HepG2 (cell line): ENCODE measurements around the gene MSANTD2. TPM values are rescaled to one million over a fixed set of nuclear protein-coding genes. Genes with fewer than 3 reads are reported as not detected.
A peak's percentile ranks its signal among the peaks of the same experiment; 100 is the strongest.

Experiments used
- CC2D1A ChIP-seq: sonication (generic); formaldehyde crosslinking; IDR thresholded peaks from 2 replicates; pipeline ENCODE4 v1.8.1; 2023; ENCODE audit warnings: mild to moderate bottlenecking, missing genetic modification reagents
- GZF1 ChIP-seq: sonication (generic); formaldehyde crosslinking; IDR thresholded peaks from 2 replicates; pipeline ENCODE4 v1.5.1; 2020; ENCODE audit warnings: mild to moderate bottlenecking, missing genetic modification reagents
- NFIC ChIP-seq: IDR thresholded peaks from 2 replicates; pipeline ENCODE4 v1.6.1; 2012; ENCODE audit warnings: mild to moderate bottlenecking, low read length, inconsistent platforms
- RFX5 ChIP-seq: IDR thresholded peaks from 2 replicates; pipeline ENCODE4 v1.6.1; 2011; ENCODE audit warnings: low read depth, low read length, improper control_type of control experiment
- SIN3B ChIP-seq: fragments of 150-350 bp; IDR thresholded peaks from 2 replicates; pipeline ENCODE4 v1.6.1; 2014; ENCODE audit warnings: low read length
- SMAD9 ChIP-seq: sonication (generic); formaldehyde crosslinking; IDR thresholded peaks from 2 replicates; pipeline ENCODE4 v1.5.1; 2020; ENCODE audit warnings: mild to moderate bottlenecking, missing genetic modification reagents
- ZEB1 ChIP-seq: IDR thresholded peaks from 2 replicates; pipeline ENCODE4 v1.6.1; 2012; ENCODE audit warnings: mild to moderate bottlenecking, low read depth, inconsistent platforms; ENCODE audit not compliant: insufficient replicate concordance
- ZMYM3 ChIP-seq: sonication (generic); formaldehyde crosslinking; IDR thresholded peaks from 2 replicates; pipeline ENCODE4 v1.5.1; 2020; ENCODE audit warnings: mild to moderate bottlenecking, missing genetic modification reagents
- ZNF136 ChIP-seq: sonication (generic); formaldehyde crosslinking; IDR thresholded peaks from 2 replicates; pipeline ENCODE4 v1.8.1; 2022; ENCODE audit warnings: low read depth, mild to moderate bottlenecking, moderate library complexity, missing genetic modification reagents
- ZNF253 ChIP-seq: sonication (generic); formaldehyde crosslinking; IDR thresholded peaks from 2 replicates; pipeline ENCODE4 v1.8.0; 2022; ENCODE audit warnings: mild to moderate bottlenecking, missing genetic modification reagents, borderline replicate concordance
- ZNF263 ChIP-seq: sonication (generic); formaldehyde crosslinking; IDR thresholded peaks from 2 replicates; pipeline ENCODE4 v1.4.0; 2020; ENCODE audit warnings: missing genetic modification reagents
- ZNF292 ChIP-seq: sonication (generic); formaldehyde crosslinking; IDR thresholded peaks from 2 replicates; pipeline ENCODE4 v1.8.1; 2022; ENCODE audit warnings: mild to moderate bottlenecking, low read depth, missing genetic modification reagents, borderline replicate concordance
- ZNF547 ChIP-seq: sonication (generic); formaldehyde crosslinking; IDR thresholded peaks from 2 replicates; pipeline ENCODE4 v1.5.1; 2020; ENCODE audit warnings: mild to moderate bottlenecking, missing genetic modification reagents
- ZNF564 ChIP-seq: sonication (generic); formaldehyde crosslinking; IDR thresholded peaks from 2 replicates; pipeline ENCODE4 v1.8.1; 2023; ENCODE audit warnings: mild to moderate bottlenecking, missing genetic modification reagents
- ZNF816 ChIP-seq: sonication (generic); formaldehyde crosslinking; IDR thresholded peaks from 2 replicates; pipeline ENCODE4 v1.8.0; 2022; ENCODE audit warnings: missing genetic modification reagents, mild to moderate bottlenecking, borderline replicate concordance
- polyA plus RNA-seq, 8 experiments: library from polyadenylated mRNA; depleted of rRNA in 3 of 8; stranded (reverse) in 7 of 8; unstranded in 1 of 8; fragments of >200 nt; fragmentation: Illumina TruSeq in 4 of 8; extraction: Trizol in 4 of 8; gene quantifications; 2 replicates each; pipeline versions ENCODE4 v1.2.1 to v1.2.3, GENCODE V29; 2011 to 2016; ENCODE audit warnings: low read depth in 4 of 8, missing spikeins in 1 of 8, mixed read lengths in 1 of 8; ENCODE audit not compliant: insufficient read depth in 1 of 8
- total RNA-seq, 5 experiments: library from RNA; depleted of rRNA; stranded (reverse); fragments of >200 nt; fragmentation: Illumina TruSeq; extraction: Trizol; gene quantifications; 2 replicates each; pipeline ENCODE4 v1.2.3, GENCODE V29; 2016; ENCODE audit warnings: low read depth in 1 of 5
- TF ChIP-seq, protein P1 (sequence below): sonication (generic); formaldehyde crosslinking; IDR thresholded peaks from 2 replicates; pipeline ENCODE4 v1.8.0; 2022; ENCODE audit warnings: mild to moderate bottlenecking, missing genetic modification reagents; ENCODE audit not compliant: insufficient replicate concordance
- TF ChIP-seq, protein P2 (sequence below), 2 experiments: sonication (generic) in 1 of 2; formaldehyde crosslinking in 1 of 2; IDR thresholded peaks; 2 replicates each; pipeline versions ENCODE4 v1.4.0 to v1.6.1; 2018 to 2020; ENCODE audit warnings: missing genetic modification reagents in 2 of 2, borderline replicate concordance in 1 of 2, low read depth in 1 of 2, mild to moderate bottlenecking in 1 of 2, missing biosample characterization in 1 of 2
- TF ChIP-seq, protein P3 (sequence below): sonication (generic); formaldehyde crosslinking; IDR thresholded peaks from 2 replicates; pipeline ENCODE4 v1.5.0; 2020; ENCODE audit warnings: missing genetic modification reagents, mild to moderate bottlenecking, borderline replicate concordance
- TF ChIP-seq, protein P4 (sequence below): sonication (generic); formaldehyde crosslinking; IDR thresholded peaks from 2 replicates; pipeline ENCODE4 v1.5.0; 2020; ENCODE audit warnings: mild to moderate bottlenecking, missing genetic modification reagents, borderline replicate concordance

The MSANTD2 gene
- total and polyA plus RNA-seq, 2 of the 13 experiments (the other 11 are each of a cell fraction or from before 2014, with no cell fraction given): 8.7 to 10.1 TPM

DNA sequence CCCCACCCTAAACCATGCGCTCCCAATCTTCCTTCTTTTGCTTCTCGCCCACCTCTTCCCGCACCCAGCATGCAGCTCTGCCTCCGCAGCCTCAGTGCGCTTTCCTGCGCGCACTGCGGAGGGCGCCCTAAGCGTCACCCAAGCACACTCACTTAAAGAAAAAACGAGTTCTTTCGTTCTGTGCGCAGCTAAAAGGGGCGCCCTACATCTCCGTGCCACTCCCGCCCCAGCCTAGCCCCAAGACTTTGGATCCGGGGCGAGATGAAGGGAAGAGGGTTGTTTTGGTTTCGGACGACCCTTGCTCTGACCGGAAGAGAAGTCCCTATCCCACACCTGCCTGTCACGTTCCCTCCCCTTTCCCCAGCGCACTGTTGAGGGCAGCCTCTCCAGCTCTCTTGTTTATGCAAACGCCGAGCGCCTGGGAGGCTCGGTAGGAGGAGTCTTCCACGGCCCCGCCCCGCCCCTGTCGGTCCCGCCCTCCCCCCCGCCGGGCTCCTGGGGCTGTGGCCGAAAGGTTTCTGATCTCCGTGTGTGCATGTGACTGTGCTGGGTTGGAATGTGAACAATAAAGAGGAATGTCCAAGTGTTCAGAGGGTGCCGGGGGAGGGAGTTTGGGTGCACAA, 53.5 kb downstream of the MSANTD2 start (continued):
- TF ChIP-seq ZNF136 (CRISPR knock-in tag): 0 out of 2 replicates have a peak, but pooled peaks have one; percentile 5
- peak; percentile 61 for TF ChIP-seq ZEB1
- TF ChIP-seq GZF1 (CRISPR knock-in tag): no peak
- TF ChIP-seq SMAD9 (CRISPR knock-in tag): no peak
- TF ChIP-seq ZNF263 (CRISPR knock-in tag): 0 out of 2 replicates have a peak, but pooled peaks have one; percentile 24
- TF ChIP-seq, protein P1, sequence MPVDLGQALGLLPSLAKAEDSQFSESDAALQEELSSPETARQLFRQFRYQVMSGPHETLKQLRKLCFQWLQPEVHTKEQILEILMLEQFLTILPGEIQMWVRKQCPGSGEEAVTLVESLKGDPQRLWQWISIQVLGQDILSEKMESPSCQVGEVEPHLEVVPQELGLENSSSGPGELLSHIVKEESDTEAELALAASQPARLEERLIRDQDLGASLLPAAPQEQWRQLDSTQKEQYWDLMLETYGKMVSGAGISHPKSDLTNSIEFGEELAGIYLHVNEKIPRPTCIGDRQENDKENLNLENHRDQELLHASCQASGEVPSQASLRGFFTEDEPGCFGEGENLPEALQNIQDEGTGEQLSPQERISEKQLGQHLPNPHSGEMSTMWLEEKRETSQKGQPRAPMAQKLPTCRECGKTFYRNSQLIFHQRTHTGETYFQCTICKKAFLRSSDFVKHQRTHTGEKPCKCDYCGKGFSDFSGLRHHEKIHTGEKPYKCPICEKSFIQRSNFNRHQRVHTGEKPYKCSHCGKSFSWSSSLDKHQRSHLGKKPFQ: no peak
- TF ChIP-seq RFX5: no peak
- TF ChIP-seq, protein P2, sequence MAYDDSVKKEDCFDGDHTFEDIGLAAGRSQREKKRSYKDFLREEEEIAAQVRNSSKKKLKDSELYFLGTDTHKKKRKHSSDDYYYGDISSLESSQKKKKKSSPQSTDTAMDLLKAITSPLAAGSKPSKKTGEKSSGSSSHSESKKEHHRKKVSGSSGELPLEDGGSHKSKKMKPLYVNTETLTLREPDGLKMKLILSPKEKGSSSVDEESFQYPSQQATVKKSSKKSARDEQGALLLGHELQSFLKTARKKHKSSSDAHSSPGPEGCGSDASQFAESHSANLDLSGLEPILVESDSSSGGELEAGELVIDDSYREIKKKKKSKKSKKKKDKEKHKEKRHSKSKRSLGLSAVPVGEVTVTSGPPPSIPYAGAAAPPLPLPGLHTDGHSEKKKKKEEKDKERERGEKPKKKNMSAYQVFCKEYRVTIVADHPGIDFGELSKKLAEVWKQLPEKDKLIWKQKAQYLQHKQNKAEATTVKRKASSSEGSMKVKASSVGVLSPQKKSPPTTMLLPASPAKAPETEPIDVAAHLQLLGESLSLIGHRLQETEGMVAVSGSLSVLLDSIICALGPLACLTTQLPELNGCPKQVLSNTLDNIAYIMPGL (CRISPR knock-in tag; IDR thresholded peaks at IDR 0.05; ENCODE audit: borderline replicate concordance in 1 of 2, low read depth in 1 of 2): peak; percentile 90 to 92; a peak in 3 of 4 replicates
- TF ChIP-seq ZNF253 (CRISPR knock-in tag): no peak
- no peak for TF ChIP-seq ZNF564 (CRISPR knock-in tag)
- peak; percentile 47; the same call in 1 of the 2 replicates for TF ChIP-seq ZNF547 (CRISPR knock-in tag)
- TF ChIP-seq CC2D1A (CRISPR knock-in tag): no peak
- TF ChIP-seq, protein P3, sequence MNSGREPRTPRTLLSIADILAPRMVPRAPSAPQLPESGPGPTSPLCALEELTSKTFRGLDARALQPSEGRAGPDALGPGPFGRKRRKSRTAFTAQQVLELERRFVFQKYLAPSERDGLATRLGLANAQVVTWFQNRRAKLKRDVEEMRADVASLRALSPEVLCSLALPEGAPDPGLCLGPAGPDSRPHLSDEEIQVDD: no peak
- TF ChIP-seq, protein P4, sequence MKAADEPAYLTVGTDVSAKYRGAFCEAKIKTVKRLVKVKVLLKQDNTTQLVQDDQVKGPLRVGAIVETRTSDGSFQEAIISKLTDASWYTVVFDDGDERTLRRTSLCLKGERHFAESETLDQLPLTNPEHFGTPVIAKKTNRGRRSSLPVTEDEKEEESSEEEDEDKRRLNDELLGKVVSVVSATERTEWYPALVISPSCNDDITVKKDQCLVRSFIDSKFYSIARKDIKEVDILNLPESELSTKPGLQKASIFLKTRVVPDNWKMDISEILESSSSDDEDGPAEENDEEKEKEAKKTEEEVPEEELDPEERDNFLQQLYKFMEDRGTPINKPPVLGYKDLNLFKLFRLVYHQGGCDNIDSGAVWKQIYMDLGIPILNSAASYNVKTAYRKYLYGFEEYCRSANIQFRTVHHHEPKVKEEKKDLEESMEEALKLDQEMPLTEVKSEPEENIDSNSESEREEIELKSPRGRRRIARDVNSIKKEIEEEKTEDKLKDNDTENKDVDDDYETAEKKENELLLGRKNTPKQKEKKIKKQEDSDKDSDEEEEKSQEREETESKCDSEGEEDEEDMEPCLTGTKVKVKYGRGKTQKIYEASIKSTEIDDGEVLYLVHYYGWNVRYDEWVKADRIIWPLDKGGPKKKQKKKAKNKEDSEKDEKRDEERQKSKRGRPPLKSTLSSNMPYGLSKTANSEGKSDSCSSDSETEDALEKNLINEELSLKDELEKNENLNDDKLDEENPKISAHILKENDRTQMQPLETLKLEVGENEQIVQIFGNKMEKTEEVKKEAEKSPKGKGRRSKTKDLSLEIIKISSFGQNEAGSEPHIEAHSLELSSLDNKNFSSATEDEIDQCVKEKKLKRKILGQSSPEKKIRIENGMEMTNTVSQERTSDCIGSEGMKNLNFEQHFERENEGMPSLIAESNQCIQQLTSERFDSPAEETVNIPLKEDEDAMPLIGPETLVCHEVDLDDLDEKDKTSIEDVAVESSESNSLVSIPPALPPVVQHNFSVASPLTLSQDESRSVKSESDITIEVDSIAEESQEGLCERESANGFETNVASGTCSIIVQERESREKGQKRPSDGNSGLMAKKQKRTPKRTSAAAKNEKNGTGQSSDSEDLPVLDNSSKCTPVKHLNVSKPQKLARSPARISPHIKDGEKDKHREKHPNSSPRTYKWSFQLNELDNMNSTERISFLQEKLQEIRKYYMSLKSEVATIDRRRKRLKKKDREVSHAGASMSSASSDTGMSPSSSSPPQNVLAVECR: peak; percentile 72; the same call in 1 of the 2 replicates
- no peak for TF ChIP-seq ZMYM3 (CRISPR knock-in tag)
- no peak for TF ChIP-seq NFIC
- TF ChIP-seq SIN3B: no peak
- TF ChIP-seq ZNF816 (CRISPR knock-in tag): no peak
- TF ChIP-seq ZNF292: no peak
